ENCODE data around the gene THOC6. TPM values are rescaled to one million over a fixed set of nuclear protein-coding genes. Genes with fewer than 3 reads are reported as not detected.

THOC6 gene
- total RNA-seq, 2 experiments from 2014 or later: 45.6 to 51.5 TPM

- Mint-ChIP-seq H3K27ac (no peak overlapping the region), H3K9me3 (ENCODE audit: low read depth) (no peaks in the 10 kb centered on the region), H3K36me3 (peaks cover 2% of the 10 kb centered on the region), H3K27me3 (peaks cover 72% of the 10 kb centered on the region), H3K4me1 (peaks cover 39% of the 10 kb centered on the region), H3K4me3 (no peak overlapping the region)
- CTCF ChIA-PET: interaction anchor here (0.6 to 17.9 kb wide), 14 partner anchors 9 to 96 kb away, joined by 3 to 370 read pairs (median 26); partner anchors contain the start of genes CLDN6, CLDN9, HCFC1R1 and MMP25
- ATAC-seq: no peak
- no peak for DNase-seq
Observed at GRCh38 chr16:3032624-3033023, 8.8 kb downstream of the THOC6 start.

DNA sequence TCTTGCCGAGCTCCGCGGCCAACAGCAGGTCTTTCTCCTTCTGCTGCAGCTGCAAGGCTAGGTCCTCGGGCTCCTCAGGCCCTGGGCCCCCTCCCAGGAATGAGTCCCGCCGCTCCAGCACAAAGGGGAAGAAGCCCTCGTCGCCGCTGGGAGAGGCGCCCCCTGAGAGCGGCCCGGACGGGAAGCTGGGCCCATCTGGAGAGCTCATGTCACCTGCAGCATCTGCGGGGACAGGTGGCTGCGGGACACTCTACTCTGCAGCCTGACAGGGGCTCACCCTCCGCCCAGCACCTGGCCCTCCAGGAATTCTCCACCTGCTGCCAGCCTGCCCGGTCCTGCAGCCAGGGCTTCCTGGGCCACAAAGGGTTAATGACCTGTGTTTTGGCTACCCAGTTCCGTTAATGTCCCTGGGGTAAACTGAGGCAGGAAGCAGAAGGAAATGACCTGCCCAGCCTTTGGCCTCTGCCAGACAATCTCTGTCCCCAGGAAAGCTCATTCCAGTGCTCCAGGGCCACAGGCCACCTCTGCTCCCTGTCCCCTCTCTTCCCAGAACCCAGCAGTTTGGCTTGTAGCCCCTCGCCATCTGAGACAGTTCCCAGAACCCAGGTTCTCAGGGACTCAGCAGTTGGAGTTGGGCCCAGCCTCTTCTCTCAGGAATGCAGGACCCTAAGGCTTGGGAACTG, 11.6 kb downstream of the THOC6 start:
- no peak overlapping the region for H3K4me3 Mint-ChIP-seq
- no peaks in the 10 kb centered on the region for H3K9me3 Mint-ChIP-seq (ENCODE audit: low read depth)
- H3K4me1 Mint-ChIP-seq: peaks cover 19% of the 10 kb centered on the region
- DNase-seq: no peak
- peaks cover 80% of the 10 kb centered on the region for H3K27me3 Mint-ChIP-seq
- CTCF ChIA-PET: interaction anchor here (1.0 to 17.9 kb wide), 7 partner anchors 9 to 93 kb away, joined by 3 to 370 read pairs (median 28); partner anchors contain the start of genes CLDN9, HCFC1R1, MMP25 and THOC6
- no peak for ATAC-seq
- no peak overlapping the region for H3K27ac Mint-ChIP-seq
- H3K36me3 Mint-ChIP-seq: peaks cover 2% of the 10 kb centered on the region

GRCh38 chr16:3035972-3036725, 12.3 kb downstream of the THOC6 start:
- ATAC-seq: peak; percentile 15
- H3K9me3 Mint-ChIP-seq (ENCODE audit: low read depth): no peaks in the 10 kb centered on the region
- CTCF ChIA-PET: interaction anchor here (3.8 to 17.9 kb wide), 5 partner anchors 9 to 93 kb away, joined by 23 to 370 read pairs (median 185); partner anchors contain the start of genes CLDN9, HCFC1R1, MMP25 and THOC6

DNA sequence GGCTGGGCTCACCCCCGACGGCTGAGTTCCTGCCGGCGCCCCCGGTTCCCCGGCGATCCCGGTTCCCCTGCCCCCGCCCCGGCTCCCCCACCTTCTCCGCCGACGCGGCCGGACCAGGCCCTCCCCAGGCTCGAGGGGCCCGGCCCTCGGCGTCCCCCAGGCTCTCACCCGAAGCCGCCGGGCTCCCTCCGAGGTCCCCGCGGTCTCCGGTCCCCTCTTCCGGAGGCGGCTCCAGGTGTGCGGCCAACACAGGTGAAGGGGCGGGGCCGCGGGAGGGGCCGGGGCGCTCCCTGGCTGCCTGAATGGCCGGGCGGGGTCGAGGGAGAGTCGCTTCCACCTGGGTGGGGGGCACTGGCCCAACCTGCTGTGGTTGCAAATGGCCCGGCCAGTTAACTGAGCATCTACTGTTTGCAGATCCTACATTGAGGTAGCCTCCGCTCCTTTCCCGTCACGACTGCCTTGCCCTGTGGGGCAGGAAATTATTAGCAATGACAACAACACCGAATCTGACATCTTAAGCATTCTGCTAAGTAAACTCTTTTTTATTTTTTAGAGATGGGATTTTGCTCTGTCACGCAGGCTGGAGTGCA, 13.0 kb downstream of the THOC6 start, which contains the start of gene BICDL2:
BICDL2 (minus strand) TSS at position 219 of the 590 bp plus-strand sequence. CDS start 1,448 bp downstream, outside the sequence.
- CTCF ChIA-PET: interaction anchor here (0.7 to 15.3 kb wide), 5 partner anchors 7 to 56 kb away, joined by 4 to 342 read pairs (median 28); partner anchors contain the start of genes HCFC1R1, MMP25 and THOC6
- ATAC-seq: no peak
- DNase-seq: no peak
- H3K4me3 Mint-ChIP-seq: peak within 1 kb of the TSS; percentile 18
- H3K4me1 Mint-ChIP-seq: peaks cover 17% of the 10 kb centered on the region
- H3K9me3 Mint-ChIP-seq (ENCODE audit: low read depth): no peaks in the 10 kb centered on the region
- peaks cover 2% of the 10 kb centered on the region for H3K36me3 Mint-ChIP-seq
- no peak within 1 kb of the TSS for H3K27ac Mint-ChIP-seq
- H3K27me3 Mint-ChIP-seq: peaks cover 75% of the 10 kb centered on the region

More at GRCh38 chr16:3035972-3036725, 12.3 kb downstream of the THOC6 start:
- Mint-ChIP-seq H3K4me1 (peaks cover 19% of the 10 kb centered on the region), H3K27ac (no peak overlapping the region), H3K4me3 (no peak overlapping the region), H3K36me3 (peaks cover 2% of the 10 kb centered on the region), H3K27me3 (peaks cover 77% of the 10 kb centered on the region)
- DNase-seq: no peak

DNA sequence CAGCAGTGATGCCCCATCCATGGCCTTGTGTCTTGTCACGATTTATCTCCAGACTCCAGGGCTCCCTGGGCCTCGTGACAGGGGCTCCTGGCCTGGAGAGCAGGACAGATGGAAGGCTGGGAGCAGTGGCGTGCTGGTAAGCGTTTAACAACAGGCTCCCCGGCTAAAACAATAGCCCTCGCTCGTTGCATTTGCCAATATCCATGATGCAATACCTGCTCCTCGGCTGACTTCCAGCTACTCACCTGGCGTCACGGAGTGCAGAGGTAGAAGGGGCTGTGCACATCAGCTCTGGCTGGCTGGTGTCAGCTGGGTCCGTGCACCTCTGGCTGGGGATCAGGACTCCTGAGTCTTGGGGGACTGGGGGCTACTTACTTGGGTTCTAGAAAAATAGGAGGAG, 14.4 kb downstream of the THOC6 start:
- DNase-seq: no peak
- Mint-ChIP-seq H3K36me3 (peaks cover 2% of the 10 kb centered on the region), H3K27ac (no peak overlapping the region), H3K27me3 (peaks cover 61% of the 10 kb centered on the region), H3K4me3 (no peak overlapping the region), H3K4me1 (peaks cover 8% of the 10 kb centered on the region), H3K9me3 (ENCODE audit: low read depth) (no peaks in the 10 kb centered on the region)
- ATAC-seq: no peak
- CTCF ChIA-PET: interaction anchor here (0.6 to 15.3 kb wide), 4 partner anchors 9 to 241 kb away, joined by 3 to 342 read pairs (median 13); partner anchors contain the start of genes HCFC1R1 and THOC6

GRCh38 chr16:3038896-3039295, 15.1 kb downstream of the THOC6 start:
- no peak for DNase-seq
- H3K4me3 Mint-ChIP-seq: no peak overlapping the region
- no peaks in the 10 kb centered on the region for H3K9me3 Mint-ChIP-seq (ENCODE audit: low read depth)
- ATAC-seq: no peak
- CTCF ChIA-PET: interaction anchor here (0.6 to 15.3 kb wide), 6 partner anchors 9 to 242 kb away, joined by 3 to 342 read pairs (median 6); partner anchors contain the start of genes HCFC1R1 and THOC6
- H3K36me3 Mint-ChIP-seq: peaks cover 2% of the 10 kb centered on the region
- H3K27me3 Mint-ChIP-seq: peaks cover 58% of the 10 kb centered on the region
- peaks cover 8% of the 10 kb centered on the region for H3K4me1 Mint-ChIP-seq
- no peak overlapping the region for H3K27ac Mint-ChIP-seq

GRCh38 chr16:3042376-3042775, 18.5 kb downstream of the THOC6 start:
- no peak overlapping the region for H3K4me3 Mint-ChIP-seq
- peaks cover 17% of the 10 kb centered on the region for H3K4me1 Mint-ChIP-seq
- H3K9me3 Mint-ChIP-seq (ENCODE audit: low read depth): no peaks in the 10 kb centered on the region
- peaks cover 4% of the 10 kb centered on the region for H3K36me3 Mint-ChIP-seq
- no peak overlapping the region for H3K27ac Mint-ChIP-seq
- peaks cover 37% of the 10 kb centered on the region for H3K27me3 Mint-ChIP-seq
- ATAC-seq (no peak), DNase-seq (no peak)
- CTCF ChIA-PET: interaction anchor here (0.9 to 15.3 kb wide), 4 partner anchors 13 to 87 kb away, joined by 3 to 342 read pairs (median 12); partner anchors contain the start of genes HCFC1R1 and THOC6

- peak overlapping the region; percentile 88 for H3K4me3 Mint-ChIP-seq
- no peak for DNase-seq
- H3K9me3 Mint-ChIP-seq (ENCODE audit: low read depth): no peaks in the 10 kb centered on the region
- H3K4me1 Mint-ChIP-seq: peaks cover 34% of the 10 kb centered on the region
- no peak for ATAC-seq
- CTCF ChIA-PET: interaction anchor here (1.0 to 15.3 kb wide), 7 partner anchors 14 to 85 kb away, joined by 3 to 342 read pairs (median 4); partner anchors contain the start of genes HCFC1R1, IL32, THOC6 and TNFRSF12A
- peaks cover 17% of the 10 kb centered on the region for H3K27me3 Mint-ChIP-seq
- peaks cover 14% of the 10 kb centered on the region for H3K36me3 Mint-ChIP-seq
- peak overlapping the region; percentile 83 for H3K27ac Mint-ChIP-seq
Observed at GRCh38 chr16:3044708-3045107, 20.9 kb downstream of the THOC6 start.

DNA sequence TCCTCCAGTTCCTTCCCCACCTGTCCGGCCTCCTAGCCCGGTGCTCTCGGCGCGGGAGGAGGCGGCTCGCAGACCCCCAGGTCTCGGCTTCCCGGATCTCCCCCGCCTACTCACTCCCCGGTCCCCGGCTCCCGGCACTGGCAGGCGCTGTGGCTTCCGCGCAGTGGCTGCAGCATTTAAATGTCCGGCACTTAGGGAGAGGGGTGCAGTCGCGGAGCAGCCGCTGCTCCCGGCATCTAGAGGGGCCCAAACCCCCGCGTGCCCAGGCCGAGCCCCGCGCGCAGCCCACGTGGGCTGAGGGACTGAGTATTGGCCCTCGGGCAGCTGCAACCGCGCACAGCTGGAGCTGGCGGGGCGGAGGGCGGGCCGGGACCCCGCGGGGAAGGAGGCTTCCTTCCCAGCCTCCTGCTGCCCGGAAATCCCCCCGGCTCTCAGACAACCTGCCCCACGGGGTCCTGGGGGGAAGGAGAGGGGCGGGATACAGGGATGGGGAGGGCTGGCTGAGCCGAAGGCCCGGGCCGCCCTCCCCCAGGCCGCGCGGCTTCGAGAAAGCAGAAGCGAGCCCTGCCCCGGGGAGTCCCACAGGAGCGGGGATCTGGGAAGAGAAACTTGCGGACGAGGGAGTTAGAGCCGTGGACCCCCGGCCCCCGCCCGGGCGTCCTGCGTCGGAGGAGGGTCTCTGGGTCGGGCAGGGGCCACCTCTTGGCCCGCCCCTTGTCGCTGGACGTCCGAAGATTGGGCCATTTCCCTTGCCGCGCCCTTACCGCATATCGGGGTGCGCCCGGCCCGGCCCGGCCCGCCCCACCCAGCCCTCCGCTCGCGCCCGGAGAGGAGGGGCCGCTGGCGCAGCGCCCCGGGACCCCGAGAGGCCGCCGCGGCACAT, 22.2 kb downstream of the THOC6 start, which contains the start of gene MMP25:
MMP25 (plus strand) TSS at position 804 of the 883 bp plus-strand sequence. CDS start 357 bp downstream, outside the sequence.
- CTCF ChIA-PET: interaction anchor here (0.6 to 15.3 kb wide), 6 partner anchors 12 to 88 kb away, joined by 3 to 342 read pairs (median 4); partner anchors contain the start of genes HCFC1R1, THOC6, TNFRSF12A and ZNF213

GRCh38 chr16:3046641-3047386, 23.0 kb downstream of the THOC6 start:
- peak overlapping the region; percentile 82 for H3K4me3 Mint-ChIP-seq
- peaks cover 10% of the 10 kb centered on the region for H3K27me3 Mint-ChIP-seq
- H3K27ac Mint-ChIP-seq: peak overlapping the region; percentile 82
- CTCF ChIA-PET: interaction anchor here (0.9 to 15.3 kb wide), 12 partner anchors 10 to 120 kb away, joined by 3 to 342 read pairs (median 5); partner anchors contain the start of genes HCFC1R1, IL32, THOC6 and ZNF213
- no peaks in the 10 kb centered on the region for H3K9me3 Mint-ChIP-seq (ENCODE audit: low read depth)
- H3K4me1 Mint-ChIP-seq: peaks cover 55% of the 10 kb centered on the region
- peaks cover 29% of the 10 kb centered on the region for H3K36me3 Mint-ChIP-seq
- DNase-seq (peak; percentile 61), ATAC-seq (peak; percentile 28)

More for the DNA sequence above, 22.2 kb downstream of the THOC6 start, which contains the start of gene MMP25:
- peak; percentile 52 for ATAC-seq
- H3K27me3 Mint-ChIP-seq: peaks cover 10% of the 10 kb centered on the region
- peaks cover 22% of the 10 kb centered on the region for H3K36me3 Mint-ChIP-seq
- H3K9me3 Mint-ChIP-seq (ENCODE audit: low read depth): no peaks in the 10 kb centered on the region
- H3K4me1 Mint-ChIP-seq: peaks cover 47% of the 10 kb centered on the region
- peak within 1 kb of the TSS; percentile 88 for H3K4me3 Mint-ChIP-seq
- peak; percentile 60 for DNase-seq
- peak within 1 kb of the TSS; percentile 83 for H3K27ac Mint-ChIP-seq

- DNase-seq (peak; percentile 51), ATAC-seq (no peak)
- H3K27me3 Mint-ChIP-seq: peaks cover 10% of the 10 kb centered on the region
- CTCF ChIA-PET: interaction anchor here (0.9 to 15.3 kb wide), 14 partner anchors 9 to 462 kb away, joined by 3 to 342 read pairs (median 4); partner anchors contain the start of genes HCFC1R1, IL32, THOC6 and ZNF213
- H3K4me1 Mint-ChIP-seq: peaks cover 59% of the 10 kb centered on the region
- peaks cover 33% of the 10 kb centered on the region for H3K36me3 Mint-ChIP-seq
- peak overlapping the region; percentile 82 for H3K27ac Mint-ChIP-seq
- peak overlapping the region; percentile 82 for H3K4me3 Mint-ChIP-seq
- H3K9me3 Mint-ChIP-seq (ENCODE audit: low read depth): no peaks in the 10 kb centered on the region
Observed at GRCh38 chr16:3047387-3047720, 23.5 kb downstream of the THOC6 start.

All from activated CD8-positive, alpha-beta memory T cell treated with anti-CD3 and anti-CD28 coated beads, Interleukin-2, amount 10 ng/mL, durations not matched to agents 7 days and 5 days (primary cell).